ENCODE results near the gene SGMS1.

GRCh38 chr10:50381642-50382041 lies 242.1 kb downstream of the SGMS1 start:
- TF ChIP-seq POLR2A (IDR thresholded peaks at IDR 0.05; ENCODE audit: low read depth, low read length) (no peak), TAF1 (IDR thresholded peaks at IDR 0.05; ENCODE audit: borderline replicate concordance, low read depth, low read length) (no peak)
